GM11168 (cell line): ENCODE data around the gene CMTM6.
"Not testable (repeated sequence)": the region's sequence is repeated elsewhere in the genome, so short reads cannot be mapped to it uniquely, and the experiment has no call there.

Experiments
- in situ Hi-C: fragments of 300-500 bp; cut with MboI; formaldehyde crosslinking; loops from one replicate; pipeline ENCODE4 v1.12.0; 2022; ENCODE audit warnings: low sequenced_read_pairs; ENCODE audit not compliant: unreplicated experiment

The CMTM6 gene

GRCh38 chr3:32471246-32471645 lies 31.4 kb downstream of the CMTM6 start:
- in situ Hi-C loops, result no loop called here

GRCh38 chr3:32470362-32470761 lies 32.3 kb downstream of the CMTM6 start:
- in situ Hi-C loops, result no loop called here

- in situ Hi-C loops, result no loop called here
Observed at GRCh38 chr3:32469151-32469874, 33.3 kb downstream of the CMTM6 start.

GRCh38 chr3:32467333-32468070 lies 35.1 kb downstream of the CMTM6 start:
- in situ Hi-C loops, result no loop called here

GRCh38 chr3:32466808-32467207 lies 35.8 kb downstream of the CMTM6 start:
- in situ Hi-C loops, result not testable (repeated sequence)

GRCh38 chr3:32464726-32465125 lies 37.9 kb downstream of the CMTM6 start:
- in situ Hi-C loops, result not testable (repeated sequence)

- in situ Hi-C loops, result not testable (repeated sequence)
Observed at GRCh38 chr3:32463415-32463814, 39.2 kb downstream of the CMTM6 start.

- in situ Hi-C loops, result not testable (repeated sequence)
Observed at GRCh38 chr3:32462191-32462986, 40.3 kb downstream of the CMTM6 start.

DNA sequence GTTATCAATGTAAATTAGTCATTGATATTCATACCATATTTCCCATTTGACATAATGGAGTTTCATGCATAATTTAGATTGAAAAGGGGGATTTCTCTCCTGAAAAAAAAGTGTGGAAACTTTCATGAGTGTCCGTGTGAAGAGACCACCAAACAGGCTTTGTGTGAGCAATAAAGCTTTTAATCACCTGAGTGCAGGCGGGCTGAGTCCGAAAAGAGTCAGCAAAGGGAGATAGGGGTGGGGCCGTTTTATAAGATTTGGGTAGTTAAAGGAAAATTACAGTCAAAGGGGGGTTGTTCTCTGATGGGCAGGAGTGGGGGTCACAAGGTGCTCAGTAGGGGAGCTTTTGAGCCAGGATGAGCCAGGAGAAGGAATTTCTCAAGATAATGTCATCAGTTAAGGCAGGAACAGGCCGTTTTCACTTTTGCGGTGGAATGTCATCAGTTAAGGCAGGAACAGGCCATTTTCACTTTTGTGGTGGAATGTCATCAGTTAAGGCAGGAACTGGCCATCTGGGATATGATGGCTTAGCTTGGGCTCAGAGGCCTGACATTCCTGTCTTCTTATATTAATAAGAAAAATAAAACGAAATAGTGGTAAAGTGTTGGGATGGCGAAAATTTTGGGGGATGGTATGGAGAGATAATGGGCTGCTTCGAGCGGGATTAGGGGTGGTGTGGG lies 41.7 kb downstream of the CMTM6 start:
- in situ Hi-C loops, result not testable (repeated sequence)

DNA sequence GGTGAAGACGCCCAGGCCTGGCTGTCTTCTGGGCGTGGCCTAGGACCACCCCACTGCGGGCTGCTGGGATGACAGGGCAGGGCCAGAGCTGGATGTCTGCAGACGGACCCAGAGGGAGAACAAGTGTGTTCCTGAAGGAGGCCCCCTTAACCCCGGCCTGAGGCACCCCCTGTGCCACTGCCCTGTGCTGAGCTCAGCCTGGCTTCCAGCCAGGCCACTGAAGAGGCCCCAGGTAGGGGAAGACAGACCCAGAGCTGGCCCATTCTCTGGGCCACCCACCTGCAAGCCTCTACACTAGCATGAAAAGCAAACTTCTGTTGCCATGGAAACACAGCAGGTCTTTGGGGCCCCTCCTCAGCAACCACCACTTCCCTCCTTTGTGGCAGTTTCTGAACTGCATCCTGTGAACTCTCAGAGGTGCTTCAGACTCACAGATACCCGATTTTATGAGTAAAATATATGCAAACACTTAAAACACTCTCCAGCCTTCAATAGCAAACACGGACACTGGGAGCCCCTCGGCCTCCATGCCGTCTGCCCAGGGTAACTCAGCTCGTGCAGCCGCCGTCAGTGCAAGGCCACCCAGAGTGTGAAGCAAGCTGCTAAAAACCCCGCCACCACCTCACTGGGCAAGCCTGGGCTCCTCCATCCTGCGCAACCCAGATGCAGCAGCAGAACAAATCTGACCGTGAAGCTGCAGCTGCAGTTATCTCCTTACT lies 42.5 kb downstream of the CMTM6 start:
- in situ Hi-C loops, result no loop called here

GRCh38 chr3:32459450-32459849 lies 43.2 kb downstream of the CMTM6 start:
- in situ Hi-C loops, result loop anchor here (5.0 kb wide), 1 partner anchor 77 kb away; no protein-coding TSS in a partner anchor

- in situ Hi-C loops, result loop anchor here (5.0 kb wide), 1 partner anchor 76 kb away; no protein-coding TSS in a partner anchor
Observed at GRCh38 chr3:32457971-32458471, 44.6 kb downstream of the CMTM6 start.

- in situ Hi-C loops, result loop anchor here (5.0 kb wide), 1 partner anchor 74 kb away; no protein-coding TSS in a partner anchor
Observed at GRCh38 chr3:32456429-32457130, 46.1 kb downstream of the CMTM6 start.

DNA sequence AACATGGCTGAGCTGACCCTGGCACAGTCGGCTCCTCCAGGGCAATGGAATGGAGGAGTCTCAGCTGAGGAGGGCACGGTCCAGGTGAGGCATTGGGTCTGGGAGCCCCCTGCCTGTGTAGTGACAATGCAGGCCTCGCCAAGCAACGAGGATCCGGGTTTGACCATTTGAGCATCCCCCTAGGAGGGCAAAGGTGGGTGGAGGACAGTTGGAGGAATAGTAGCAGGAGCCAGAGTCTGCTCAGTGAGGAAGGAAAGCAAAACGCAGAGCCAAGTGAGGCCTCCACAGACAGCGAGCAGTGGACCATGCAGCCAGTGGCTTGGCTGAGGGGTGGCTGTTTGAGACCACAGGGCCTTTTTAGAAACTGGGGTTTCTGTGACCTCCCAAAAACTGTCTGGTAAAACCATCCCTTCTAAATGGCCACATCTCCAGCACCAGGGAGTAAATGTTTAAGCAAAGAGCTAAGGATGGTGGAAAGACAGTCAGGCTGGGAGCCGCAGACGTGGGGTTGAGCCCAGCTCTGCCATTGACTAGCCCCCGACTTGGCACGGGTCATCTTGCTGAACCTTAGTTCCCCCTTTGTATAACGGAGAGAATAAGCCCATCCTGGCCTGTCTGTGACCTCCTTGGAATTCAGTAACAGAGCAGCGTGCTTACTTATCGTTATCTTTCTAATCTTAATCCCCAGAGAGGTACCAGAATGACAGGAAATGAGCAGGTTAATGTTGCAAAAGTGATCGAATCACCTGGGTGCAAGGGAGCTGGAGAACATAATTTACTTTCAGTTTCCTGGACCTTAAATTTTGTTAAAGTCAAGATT lies 46.8 kb downstream of the CMTM6 start:
- in situ Hi-C loops, result loop anchor here (5.0 kb wide), 1 partner anchor 74 kb away; no protein-coding TSS in a partner anchor

DNA sequence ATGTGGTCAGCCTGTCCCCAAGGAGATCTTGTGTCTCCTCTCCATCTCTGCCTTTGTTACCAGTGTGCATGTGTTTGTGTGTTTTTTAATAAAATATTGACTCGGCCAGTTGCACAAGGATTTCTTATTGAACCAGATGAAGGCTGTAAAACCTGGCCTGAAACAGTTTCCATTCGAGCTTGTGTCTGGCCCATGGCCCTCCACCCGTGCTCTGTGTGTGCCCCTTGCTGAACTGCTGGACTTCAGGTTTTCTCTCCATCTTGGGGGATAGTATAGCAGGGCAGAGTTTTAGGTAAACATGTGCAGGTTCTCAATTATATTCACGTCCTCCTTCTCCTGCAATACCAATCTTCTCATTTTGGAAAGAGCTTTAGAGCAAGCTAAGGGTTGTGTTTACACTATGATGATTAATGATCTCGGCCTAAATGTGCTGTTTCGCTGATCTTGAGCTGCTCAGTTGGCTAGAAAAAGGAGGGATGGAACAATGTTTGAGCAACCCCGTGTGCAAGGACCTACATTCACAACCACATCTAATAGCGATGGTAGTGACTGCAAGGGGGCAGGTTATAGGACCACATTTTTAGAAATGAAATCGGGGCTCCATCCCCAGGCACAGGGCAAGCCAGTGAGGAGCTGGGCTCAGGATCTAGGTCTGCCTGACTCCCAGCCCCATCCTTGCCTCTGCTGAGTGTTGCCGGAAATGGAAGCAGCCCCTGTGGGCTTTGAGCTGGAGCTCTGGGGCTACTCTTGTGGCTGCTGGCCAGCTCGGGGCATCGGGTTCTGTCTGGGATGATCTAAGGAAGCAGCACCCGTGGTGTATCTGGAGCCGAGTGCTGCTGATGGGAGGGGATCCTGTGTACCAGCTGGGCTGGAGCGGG lies 47.7 kb downstream of the CMTM6 start:
- in situ Hi-C loops, result loop anchor here (5.0 kb wide), 1 partner anchor 73 kb away; no protein-coding TSS in a partner anchor

DNA sequence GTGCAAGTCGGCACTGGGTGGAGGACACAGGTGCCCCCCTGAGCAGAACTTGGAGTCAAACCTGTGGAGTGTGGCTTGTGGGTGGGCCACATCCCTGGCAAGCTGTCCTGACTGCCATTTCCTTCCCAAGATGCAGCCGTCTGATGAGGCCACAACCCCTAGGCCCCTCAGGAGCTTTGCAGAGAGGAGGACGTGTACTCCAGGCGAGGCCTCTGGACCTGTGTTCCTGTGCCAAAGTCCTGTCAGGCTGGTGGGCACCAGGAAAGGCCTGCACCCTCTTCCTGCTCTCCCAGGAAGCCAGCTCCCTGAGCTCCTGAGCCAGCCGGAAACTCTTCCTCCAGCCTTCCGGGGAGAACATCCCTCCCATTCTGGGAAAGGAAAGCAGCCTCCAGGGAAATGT lies 48.5 kb downstream of the CMTM6 start:
- in situ Hi-C loops, result no loop called here

DNA sequence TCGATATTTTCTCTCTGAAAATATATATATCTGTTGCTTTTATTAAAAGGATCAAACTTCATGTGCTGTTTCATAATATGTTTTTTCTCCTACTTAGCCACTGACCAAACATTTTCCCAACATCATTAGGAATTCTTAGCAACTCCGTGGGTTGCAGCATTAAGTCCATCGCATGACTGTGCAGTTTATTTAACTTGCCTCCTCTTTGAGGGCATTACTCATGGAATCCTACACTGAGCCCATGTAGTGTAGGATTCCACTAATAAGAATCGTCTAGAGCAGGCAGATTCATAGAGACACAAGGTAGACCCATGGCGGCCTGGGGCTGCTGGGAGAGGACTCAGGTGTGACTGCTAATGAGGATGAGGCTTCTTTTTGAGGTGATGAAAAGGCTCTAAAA lies 49.3 kb downstream of the CMTM6 start:
- in situ Hi-C loops, result no loop called here
